GM19455 (cell line): Measurements from ENCODE around the gene NT5DC4.
"Not testable (repeated sequence)": the region's sequence is repeated elsewhere in the genome, so short reads cannot be mapped to it uniquely, and the experiment has no call there.

Experiments
- ATAC-seq: cut with Tn5 transposase; IDR thresholded peaks from one replicate; pipeline ENCODE4 v1.9.1; 2021; ENCODE audit not compliant: unreplicated experiment

NT5DC4 gene

DNA sequence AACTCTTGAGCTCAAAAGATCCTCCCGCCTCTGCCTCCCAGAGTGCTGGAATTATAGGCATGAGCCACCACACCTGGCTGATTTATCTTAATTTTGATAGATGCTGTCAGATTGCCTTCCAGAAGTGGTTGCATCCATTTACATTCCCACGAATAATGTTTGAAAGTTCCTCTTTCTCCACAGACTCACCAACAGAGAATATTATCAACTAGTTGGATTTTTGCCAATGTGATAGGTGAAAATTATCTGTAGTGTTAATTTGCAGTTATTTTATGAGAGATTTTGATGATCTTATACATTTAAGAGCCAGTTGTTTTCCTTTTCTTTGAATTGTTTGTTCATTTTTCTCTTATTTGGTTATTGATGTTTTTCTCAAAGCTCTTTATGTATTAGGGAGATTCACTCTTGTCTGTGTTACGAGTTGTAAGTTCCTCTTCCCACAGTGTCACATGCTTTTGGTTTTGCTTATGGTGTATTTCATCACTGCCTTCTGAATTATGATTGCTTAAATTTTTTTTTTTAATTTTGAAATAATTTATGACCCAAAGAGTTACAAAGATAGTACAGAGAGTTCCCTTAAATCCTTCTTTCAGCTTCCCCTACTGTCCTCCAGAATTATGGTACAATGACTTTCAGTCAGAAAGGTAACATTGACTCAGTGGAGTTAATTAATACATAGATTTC, 20.7 kb upstream of the NT5DC4 start:
- ATAC-seq = no peak

DNA sequence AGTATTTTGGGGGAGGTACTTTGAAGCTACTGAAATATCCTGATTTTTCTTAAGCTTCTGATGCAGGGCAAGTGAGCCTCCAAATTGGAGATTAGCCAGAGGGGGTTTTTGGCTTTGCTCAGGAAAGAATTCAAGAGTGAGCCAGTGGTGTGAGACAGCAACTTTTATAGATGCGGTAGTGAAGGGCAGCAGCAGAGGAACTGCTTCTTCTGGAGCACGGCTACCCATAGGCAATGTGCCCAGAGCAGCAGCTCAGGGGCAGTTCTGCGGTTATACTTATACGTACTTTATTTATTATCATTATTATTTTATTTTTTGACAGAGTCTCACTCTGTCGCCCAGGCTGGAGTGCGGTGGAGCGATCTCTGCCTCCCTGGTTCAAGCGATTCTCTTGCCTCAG, 19.8 kb upstream of the NT5DC4 start:
- ATAC-seq = no peak

DNA sequence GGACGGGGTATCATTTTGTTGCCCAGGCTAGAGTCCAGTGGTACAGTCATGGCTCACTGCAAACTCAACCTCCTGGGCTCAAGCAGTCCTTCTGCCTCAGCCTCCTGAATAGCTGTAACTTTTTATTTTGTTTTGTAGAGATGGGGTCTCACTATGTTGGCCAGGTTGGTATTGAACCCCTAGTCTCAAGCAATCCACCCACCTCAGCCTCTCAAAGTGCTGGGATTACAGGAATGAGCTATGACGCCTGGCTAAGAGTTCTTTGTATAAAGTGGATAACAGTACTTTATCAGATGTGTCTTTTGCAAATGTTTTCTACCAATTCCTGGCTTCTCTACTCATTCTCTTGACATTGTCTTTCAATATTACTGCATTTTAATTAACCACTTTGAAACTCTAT, 17.1 kb upstream of the NT5DC4 start:
- ATAC-seq = no peak

DNA sequence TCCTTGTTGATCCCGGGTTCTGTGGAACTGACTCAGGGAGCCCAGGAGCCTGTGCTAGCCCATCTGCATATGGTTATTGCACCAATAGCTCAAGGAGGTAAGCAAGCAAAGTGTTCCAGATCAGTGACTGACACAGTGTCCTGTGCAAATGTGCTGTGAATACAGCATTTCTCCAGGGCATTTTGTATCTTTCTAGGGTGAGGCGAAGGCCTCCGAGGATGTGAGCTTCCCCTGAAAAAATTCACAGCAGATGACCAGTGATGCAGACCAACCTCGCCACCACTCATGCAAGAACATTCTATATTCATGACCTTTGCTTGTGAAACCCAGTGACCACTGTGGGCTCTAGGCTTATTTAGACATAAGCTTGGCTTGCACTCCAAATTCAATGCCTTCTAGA, 15.2 kb upstream of the NT5DC4 start:
- no peak for ATAC-seq

DNA sequence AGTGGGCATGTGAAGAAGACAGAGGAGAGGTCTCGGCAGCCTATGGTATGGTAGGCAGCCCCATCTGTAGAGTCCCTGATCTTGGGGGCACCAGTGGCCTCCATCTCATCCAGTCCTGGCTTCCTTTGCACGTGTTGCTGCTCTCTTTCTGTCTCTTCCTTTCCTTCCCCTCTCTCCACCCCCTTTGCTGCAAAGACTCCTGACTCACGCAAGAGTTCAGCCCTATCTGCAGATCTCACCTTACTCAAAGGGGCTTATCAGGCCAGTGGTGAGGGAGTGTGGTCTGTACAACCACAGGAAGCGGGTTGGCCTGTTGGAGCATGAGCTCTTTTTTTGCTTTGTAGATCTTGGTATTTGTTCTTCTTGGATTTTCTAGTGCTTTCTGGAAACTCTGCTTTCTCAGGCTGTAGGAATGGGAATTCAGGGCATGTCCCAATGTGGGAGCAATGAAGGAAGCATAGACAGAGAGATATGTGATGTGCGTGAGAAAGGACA, 14.6 kb upstream of the NT5DC4 start:
- ATAC-seq = no peak

DNA sequence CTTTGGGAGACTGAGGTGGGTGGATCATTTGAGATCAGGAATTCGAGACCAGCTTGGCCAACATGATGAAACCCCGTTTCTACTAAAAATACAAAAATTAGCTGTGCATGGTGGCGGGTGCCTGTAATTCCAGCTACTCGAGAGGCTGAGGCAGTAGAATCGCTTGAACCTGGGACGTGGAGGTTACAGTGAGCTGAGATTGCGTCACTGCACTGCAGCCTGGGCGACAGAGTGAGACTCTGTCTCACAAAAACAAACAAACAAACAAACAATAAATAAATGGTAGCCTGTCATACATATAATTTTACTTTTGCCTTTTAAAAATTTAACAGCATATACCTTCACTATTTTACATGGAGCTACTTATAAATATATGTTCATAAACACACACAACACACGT, 13.9 kb upstream of the NT5DC4 start:
- ATAC-seq = not testable (repeated sequence)

DNA sequence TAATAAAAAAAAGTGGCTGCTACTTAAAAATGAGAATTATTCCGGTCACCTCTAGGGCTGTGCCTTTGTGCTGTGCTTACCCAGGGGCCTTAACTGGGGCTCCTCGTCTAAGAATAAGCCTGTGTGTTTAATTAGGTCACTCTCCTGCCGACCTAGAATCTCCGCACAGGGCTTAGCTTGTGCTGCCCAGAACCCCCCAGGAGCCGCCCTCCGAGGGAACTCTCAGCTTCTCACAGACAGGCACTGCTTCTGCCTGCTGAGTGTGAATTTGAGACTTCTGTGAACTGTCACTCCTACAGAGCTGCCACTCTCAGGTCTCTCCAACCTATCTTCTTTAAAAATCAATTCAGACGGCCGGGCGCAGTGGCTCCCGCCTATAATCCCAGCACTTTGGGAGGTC, 11.9 kb upstream of the NT5DC4 start:
- no peak for ATAC-seq

DNA sequence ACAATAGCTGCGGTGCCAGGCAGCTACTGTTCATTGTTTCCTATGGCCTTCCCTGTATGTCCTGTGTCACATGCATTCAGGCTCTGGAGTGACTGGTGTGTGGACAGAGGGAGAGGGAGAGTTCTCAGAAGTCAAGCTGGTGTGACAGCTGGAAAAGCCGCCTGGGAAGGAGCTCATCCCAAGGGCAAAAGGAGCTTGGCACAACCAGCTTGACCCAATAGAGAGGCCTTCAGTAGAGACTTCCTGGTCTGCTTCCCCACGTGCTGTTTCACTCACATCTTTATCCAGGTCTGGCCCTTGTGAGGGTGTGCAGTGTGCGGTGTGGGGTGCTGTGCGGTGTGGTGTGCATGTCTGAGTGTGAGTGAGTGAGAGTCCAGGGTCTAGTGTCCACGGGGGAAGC, 11.1 kb upstream of the NT5DC4 start:
- no peak for ATAC-seq

DNA sequence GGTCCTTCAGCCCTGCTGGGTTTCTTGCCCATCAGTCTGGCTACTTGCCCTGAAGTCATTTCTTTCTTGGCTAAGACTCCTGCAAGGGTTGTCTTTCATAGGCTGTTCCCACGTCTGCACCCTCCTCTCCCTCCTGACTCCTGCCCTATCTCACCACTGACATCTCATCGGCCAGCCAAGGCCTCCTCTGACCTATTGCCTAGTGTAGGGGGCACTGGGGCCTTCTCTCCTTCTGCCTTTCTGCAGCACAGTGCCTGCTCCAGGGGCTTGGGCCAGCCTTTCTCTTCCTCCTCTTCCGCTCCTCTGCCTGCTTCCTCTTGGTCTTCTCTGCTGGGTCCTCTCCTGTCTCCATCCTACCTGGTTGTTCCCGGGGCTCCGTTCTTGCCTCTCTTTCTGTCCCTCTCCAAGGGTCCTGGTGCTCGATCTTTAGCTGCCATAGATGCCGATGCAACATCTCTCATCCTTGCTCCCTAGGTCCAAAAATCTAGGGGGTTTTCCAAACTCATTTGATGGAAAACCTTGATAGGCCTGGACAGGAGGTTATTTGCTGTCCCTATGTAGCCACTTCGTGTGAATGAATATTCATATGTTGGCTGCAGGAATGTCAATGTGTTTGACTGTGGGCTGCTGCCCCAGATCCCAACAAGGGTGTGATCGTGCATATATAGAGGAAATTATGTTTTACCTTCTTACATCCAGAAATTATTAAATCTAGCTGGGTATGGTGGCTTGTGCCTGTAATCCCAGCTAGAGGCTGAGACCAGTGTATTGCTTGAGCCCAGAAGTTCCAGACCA, 9.7 kb upstream of the NT5DC4 start:
- ATAC-seq = no peak

DNA sequence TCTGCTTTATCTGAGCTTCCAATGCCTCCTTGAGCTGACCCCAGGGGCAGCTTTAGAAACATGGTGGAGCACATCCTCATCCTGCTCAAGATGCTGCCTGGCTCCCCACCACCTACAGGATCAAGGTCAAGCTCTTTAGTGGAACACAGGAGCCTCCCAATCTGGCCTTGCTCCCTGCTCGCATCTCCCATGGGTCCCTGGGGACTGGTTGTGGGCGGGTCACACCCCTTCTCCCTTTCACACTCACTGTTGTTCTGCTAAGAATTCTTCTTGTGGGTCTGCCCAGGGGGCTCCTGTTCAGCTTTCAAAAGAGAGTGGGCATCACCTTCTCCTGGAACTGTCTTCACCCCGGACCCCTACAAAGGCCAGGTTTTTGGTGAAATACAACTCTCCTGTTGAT, 8.4 kb upstream of the NT5DC4 start:
- no peak for ATAC-seq

DNA sequence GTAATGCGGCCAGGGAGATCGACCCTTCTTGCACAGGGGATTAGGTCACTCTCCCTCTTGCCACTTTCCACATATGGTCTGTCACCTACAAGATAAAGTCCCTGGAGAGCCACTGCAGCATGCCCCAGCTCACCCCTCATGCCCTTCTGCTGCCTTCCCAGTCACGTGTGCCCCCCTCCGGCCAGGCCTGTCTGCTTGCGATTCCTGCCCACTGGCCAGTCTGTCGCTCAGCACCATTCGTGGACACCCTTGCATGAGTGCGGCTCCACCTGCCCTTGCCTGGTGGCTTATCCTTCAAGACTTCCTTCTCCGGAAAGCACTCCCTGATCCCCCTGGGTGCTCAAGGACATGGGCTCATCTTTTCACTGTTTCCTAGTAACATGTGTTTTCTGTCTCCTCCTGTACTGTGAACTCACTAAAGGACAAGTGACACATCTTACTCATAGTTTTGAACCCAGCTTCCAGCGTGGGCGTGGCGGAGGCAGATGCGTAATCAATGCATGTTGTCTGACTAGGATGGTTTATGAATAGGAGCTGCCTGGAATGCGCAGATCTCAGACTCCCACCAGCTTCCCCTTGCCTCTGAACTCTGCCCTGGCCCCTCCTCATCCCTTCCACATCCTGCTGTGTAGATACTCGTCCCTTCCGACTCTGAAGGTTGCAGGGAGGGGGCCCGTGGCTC, 7.8 kb upstream of the NT5DC4 start:
- ATAC-seq = no peak

DNA sequence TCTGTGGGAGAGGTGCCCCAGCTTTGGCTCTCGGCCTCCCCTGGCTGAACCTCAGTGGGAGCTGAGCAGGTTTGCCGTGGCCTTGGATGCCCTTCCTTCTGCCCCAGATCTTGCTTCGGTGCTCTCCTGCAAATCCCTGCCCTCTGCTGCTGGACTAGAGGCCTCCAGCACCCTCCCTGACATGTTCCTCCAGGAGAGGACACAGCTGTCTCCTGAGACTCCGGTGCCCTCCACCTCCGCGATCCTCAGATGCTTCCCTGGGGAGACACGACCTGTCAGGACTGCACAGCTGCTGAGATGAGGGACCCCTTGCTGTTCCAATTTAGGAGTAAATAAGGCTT, 7.3 kb upstream of the NT5DC4 start:
- no peak for ATAC-seq

DNA sequence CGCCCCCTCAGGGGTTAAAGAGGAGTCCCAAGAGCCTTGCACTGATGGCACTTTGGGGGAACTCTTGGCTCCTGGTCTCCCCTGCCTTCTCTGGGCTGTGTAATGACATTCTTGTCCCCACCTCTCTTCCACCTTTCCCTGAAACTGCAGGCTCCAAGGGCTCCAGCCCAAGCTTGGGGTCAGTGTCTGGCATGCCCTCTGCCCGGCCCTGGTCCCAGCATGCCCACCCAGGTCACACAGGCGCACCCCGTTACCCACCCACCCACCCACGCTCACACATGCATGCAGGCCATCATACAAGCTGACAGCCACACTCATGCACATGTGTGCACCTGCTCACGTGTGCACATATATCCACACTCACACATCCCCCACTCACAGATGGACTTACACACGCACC, 6.9 kb upstream of the NT5DC4 start:
- no peak for ATAC-seq

DNA sequence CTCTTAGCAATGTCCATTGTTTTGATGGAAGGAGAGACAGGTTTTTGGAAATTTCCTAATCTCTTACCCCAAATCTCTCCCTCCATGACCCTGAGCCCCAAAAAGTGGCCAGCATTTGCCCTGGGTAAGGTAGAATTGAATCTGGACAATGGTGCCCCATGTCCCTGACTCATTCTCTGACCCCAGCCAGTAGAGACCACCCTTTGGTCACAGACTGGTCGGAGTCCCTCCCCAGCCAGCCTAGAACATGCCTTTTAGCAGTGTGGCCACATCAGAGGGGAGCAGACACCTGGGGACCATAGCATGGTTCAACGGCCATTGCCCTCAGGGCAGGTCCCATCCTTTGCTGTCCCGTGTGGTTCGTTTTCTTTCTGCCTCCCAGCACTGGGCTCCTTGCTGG, 6.5 kb upstream of the NT5DC4 start:
- no peak for ATAC-seq

DNA sequence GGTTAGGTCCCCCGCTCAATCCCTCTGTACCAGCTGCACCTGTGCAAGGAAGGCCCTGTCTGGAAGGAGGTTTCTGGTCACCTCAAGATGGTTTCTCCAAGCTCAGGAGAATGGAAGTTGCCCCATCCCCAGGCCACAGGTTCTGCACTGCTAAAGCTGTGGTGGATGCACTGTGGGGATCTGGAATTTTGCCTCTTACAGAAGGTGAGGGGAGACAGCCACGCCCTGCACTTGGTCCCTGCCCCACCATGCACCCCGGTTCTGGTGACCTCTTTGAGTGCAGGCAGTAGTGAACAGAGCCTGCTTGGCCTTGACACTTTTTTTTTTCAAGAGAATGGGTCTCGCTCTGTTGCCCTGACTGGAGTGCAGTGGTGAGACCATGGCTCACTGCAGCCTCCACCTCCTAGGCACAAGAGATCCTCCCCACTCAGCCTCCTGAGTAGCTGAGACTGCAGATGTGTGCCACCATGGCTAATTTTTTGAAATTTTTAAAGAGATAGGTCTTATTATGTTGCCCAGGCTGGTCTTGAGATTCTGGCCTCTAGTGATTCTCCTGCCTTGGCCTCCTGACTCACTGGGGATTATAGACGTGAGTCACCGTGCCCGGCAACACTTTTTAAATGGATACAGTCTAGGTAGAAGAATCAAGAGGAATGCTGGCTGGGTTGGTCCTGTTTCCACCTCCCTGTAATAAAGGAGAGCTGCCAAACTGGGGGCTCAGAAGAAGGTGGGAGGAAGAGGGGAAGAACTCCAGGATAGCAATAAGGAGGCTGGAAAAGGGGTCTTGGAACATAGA, 5.8 kb upstream of the NT5DC4 start:
- ATAC-seq = no peak

DNA sequence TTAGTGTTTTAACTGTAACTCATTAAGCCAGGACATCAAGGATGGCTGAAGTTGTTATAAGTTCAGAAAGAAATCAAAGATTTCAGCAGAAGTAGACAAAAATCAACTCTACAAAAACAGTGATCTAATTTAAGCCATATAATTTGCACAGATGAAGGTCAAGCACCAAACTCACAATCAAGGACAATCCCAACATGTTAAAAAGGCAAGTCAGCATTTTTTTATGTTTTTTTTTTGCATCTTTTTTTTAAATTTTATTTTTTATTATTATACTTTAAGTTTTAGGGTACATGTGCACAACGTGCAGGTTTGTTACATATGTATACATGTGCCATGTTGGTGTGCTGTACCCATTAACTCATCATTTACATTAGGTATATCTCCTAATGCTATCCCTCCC, 4.7 kb upstream of the NT5DC4 start:
- ATAC-seq = not testable (repeated sequence)

DNA sequence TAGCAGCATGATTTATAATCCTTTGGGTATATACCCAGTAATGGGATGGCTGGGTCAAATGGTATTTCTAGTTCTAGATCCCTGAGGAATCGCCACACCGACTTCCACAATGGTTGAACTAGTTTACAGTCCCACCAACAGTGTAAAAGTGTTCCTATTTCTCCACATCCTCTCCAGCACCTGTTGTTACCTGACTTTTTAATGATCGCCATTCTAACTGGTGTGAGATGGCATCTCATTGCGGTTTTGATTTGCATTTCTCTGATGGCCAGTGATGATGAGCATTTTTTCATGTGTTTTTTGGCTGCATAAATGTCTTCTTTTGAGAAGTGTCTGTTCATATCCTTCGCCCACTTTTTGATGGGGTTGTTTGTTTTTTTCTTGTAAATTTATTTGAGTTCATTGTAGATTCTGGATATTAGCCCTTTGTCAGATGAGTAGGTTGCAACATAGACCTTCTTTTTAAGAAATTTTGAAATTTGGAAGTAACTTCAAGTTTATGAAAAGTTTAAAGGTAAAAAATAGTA, 3.9 kb upstream of the NT5DC4 start:
- ATAC-seq = not testable (repeated sequence)

DNA sequence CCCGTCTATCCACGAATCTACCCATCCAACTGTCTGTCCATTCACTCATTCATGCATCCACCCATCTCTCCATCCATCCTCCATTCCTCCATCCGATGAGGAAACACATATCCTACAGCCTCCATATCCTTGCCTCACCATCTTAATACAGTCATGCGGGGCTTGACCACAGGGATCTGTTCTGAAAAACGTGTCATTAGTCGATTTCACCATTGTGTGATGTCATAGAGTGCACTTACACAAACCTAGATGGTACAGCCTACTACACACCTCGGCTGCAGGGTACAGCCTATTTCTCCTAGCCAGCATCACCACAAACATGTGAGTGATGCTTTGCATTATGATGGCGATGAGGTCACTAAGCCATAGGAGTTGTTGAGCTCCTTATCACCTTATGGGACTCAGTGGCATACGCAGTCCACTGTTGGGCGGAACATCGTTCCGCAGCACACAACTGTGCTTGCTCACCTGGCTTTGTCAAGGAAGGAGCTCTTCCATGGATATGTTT, 1.9 kb upstream of the NT5DC4 start:
- ATAC-seq = no peak

DNA sequence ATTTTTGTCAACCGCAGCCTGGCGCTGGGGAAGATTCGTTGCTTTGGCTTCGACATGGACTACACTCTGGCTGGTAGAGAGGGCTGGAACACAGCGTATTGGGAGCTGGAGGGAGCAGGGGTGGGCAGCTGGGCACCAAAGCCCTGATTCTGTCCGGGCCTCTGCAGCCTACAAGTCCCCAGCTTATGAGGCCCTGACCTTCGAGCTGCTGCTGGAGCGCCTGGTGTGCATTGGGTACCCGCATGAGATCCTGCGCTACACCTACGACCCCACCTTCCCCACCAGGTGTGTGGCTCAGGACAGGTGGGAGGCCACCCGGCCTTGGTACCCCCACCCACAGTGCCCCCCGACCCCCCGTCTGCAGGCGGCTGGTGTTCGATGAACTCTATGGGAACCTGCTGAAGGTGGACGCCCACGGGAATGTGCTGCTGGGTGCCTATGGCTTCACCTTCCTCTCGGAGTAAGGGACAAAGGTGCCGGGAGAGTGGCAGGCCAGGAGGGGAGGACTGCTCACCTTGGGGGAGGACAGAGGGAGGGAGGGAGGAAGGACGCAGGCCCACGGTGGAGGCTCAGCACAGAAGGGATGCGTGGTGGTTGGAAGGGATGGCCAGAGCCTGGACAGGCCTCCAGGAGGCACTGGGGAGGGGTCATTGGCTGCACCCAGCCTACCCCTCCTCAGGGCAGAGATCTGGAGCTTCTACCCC, 1.2 kb downstream of the NT5DC4 start:
- no peak for ATAC-seq

DNA sequence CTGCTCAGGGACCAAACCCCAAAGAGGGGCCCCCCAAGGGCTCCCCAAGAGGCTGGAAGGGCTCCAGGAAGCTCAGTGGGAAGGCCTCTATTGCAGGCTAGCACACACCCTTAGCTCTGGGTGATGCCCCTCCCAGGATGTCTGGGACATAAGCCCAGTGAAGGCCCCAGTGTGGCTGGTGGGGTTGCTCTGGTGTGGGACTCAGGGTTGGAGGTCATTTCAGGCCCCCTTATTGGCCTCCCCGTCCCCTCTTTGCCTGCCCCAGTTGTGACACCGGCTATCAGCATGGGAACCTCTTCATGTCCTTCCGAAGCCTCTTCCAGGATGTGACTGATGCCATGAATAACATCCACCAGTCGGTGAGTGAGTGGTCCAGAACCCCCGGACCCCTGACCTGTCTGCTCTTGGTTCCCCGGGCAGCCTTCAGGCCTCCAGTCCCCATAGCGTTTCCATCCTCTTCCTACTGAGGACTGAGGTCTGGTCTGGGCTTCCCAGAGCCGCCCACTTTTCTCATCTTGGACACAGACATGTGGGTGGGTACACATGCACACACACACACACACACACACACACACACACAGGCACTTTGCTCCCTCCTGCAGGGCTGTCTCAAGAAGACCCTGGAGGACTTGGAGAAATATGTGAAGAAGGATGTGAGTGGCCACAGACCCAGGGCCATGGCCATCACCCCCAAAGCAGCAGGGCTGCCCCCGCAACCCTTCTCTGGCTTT, 2.2 kb downstream of the NT5DC4 start:
- no peak for ATAC-seq
